Measurements from ENCODE around the gene ARMC3. TPM values are rescaled to one million over a fixed set of nuclear protein-coding genes. Genes with fewer than 3 reads are reported as not detected.

The ARMC3 gene
- polyA plus RNA-seq, 4 donors, result 0.03 TPM; not detected in 3

DNA sequence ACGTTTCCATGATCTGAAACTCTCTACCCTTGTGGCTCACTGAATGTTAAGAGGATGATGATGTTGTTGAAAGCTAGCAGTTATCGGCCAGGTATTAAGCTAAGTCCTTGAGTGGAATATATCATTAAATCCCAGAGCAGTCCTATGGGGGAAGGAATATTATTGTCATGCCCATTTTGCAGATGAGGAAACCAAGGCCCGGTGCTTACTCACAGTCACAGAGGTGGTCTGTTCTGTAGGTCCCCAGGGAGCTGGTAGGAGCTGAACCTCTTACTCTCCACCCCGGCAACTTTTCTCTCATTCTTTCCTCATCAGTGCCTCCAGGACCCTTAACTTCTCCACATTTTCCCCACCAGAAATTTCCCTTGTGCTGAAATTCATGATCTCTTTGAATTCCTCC lies 62.6 kb downstream of the ARMC3 start:
- H3K4me1 ChIP-seq (ENCODE audit: control insufficient read depth in 3 of 3, insufficient read depth in 2 of 3, low read depth in 1 of 3, low read length in 2 of 3), result no peaks in the 10 kb centered on the region
- WGBS, 3 donors, result 90 to 98% (median 91%) methylated on average over 4 of the region's 4 CpGs
- FAIRE-seq (no peak), DNase-seq (no peak)
- peaks cover 0 to 2% (median 2%) of the 10 kb centered on the region in 3 donors for H3K27me3 ChIP-seq (ENCODE audit: control insufficient read depth in 3 of 3, insufficient read depth in 3 of 3, low read length in 3 of 3)
- H3K4me3 ChIP-seq (ENCODE audit: low read depth in 1 of 3, low read length in 3 of 3), result no peak overlapping the region
- no peak overlapping the region for H3K27ac ChIP-seq (ENCODE audit: low read depth in 1 of 3, low read length in 2 of 3)
- no peaks in the 10 kb centered on the region for H3K36me3 ChIP-seq (ENCODE audit: control insufficient read depth in 3 of 3, insufficient read depth in 2 of 3, low read depth in 1 of 3, low read length in 3 of 3)
- no peaks in the 10 kb centered on the region for H3K9me3 ChIP-seq (ENCODE audit: control insufficient read depth in 2 of 2, insufficient read depth in 1 of 2, low read depth in 1 of 2, low read length in 1 of 2)

DNA sequence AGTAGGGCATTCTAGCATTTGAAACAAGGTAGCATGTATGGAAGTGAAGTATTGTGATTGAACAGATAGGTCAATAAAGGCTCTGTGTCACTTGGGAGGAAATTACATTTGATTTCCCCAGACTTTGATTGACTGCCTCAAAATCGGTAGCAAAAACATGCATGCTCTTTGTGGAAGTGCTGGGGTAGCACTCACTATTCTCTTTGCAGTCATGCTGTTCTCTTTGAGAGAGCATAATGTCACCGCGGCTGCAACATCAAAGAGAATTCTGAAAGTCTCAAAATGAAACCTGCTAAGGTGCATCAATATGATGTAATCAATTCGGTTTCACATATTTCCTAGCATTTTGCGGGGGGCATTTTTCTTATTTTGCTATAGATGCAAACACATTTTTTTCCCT lies 64.2 kb downstream of the ARMC3 start:
- 16 to 43% (median 20%) methylated on average over 5 of the region's 5 CpGs for WGBS, 3 donors
- no peak overlapping the region for H3K4me3 ChIP-seq (ENCODE audit: low read depth in 1 of 3, low read length in 3 of 3)
- FAIRE-seq, result no peak

DNA sequence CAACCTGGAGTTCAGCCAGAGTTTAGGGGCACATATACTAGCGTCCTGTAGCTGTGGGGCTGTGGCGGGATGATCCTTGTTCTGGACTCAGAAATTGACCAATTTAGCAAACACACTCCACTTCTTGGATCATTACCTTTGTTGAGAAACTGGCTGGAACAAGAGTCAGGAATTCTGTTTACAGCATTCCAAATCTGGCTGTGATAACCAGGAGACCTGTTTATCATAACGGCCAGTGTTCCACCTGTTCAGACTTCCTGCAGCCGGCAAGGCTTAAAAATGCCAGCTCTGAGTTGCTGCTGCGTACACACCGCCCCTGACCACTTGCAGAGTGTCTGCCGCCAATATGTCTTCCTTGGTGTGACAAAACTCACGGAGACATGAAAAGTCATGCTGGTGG lies 64.8 kb downstream of the ARMC3 start:
- DNase-seq (peak in 1 of 2 donors; percentile 4), FAIRE-seq (no peak)
- Histone ChIP-seq H3K4me3 (ENCODE audit: low read depth in 1 of 3, low read length in 3 of 3) (no peak overlapping the region), H3K9me3 (ENCODE audit: control insufficient read depth in 2 of 2, insufficient read depth in 1 of 2, low read depth in 1 of 2, low read length in 1 of 2) (no peaks in the 10 kb centered on the region), H3K27ac (ENCODE audit: low read depth in 1 of 3, low read length in 2 of 3) (no peak overlapping the region), H3K4me1 (ENCODE audit: control insufficient read depth in 3 of 3, insufficient read depth in 2 of 3, low read depth in 1 of 3, low read length in 2 of 3) (no peaks in the 10 kb centered on the region), H3K27me3 (ENCODE audit: control insufficient read depth in 3 of 3, insufficient read depth in 3 of 3, low read length in 3 of 3) (peaks cover 0 to 5% (median 2%) of the 10 kb centered on the region in 3 donors), H3K36me3 (ENCODE audit: control insufficient read depth in 3 of 3, insufficient read depth in 2 of 3, low read depth in 1 of 3, low read length in 3 of 3) (no peaks in the 10 kb centered on the region)
- 22 to 66% (median 37%) methylated on average over 8 of the region's 8 CpGs for WGBS, 3 donors

More for the DNA sequence above, 64.2 kb downstream of the ARMC3 start:
- Histone ChIP-seq H3K9me3 (ENCODE audit: control insufficient read depth in 2 of 2, insufficient read depth in 1 of 2, low read depth in 1 of 2, low read length in 1 of 2) (no peaks in the 10 kb centered on the region), H3K27ac (ENCODE audit: low read depth in 1 of 3, low read length in 2 of 3) (no peak overlapping the region), H3K4me1 (ENCODE audit: control insufficient read depth in 3 of 3, insufficient read depth in 2 of 3, low read depth in 1 of 3, low read length in 2 of 3) (no peaks in the 10 kb centered on the region), H3K27me3 (ENCODE audit: control insufficient read depth in 3 of 3, insufficient read depth in 3 of 3, low read length in 3 of 3) (peaks cover 0 to 5% (median 2%) of the 10 kb centered on the region in 3 donors), H3K36me3 (ENCODE audit: control insufficient read depth in 3 of 3, insufficient read depth in 2 of 3, low read depth in 1 of 3, low read length in 3 of 3) (no peaks in the 10 kb centered on the region)
- no peak for DNase-seq

DNA sequence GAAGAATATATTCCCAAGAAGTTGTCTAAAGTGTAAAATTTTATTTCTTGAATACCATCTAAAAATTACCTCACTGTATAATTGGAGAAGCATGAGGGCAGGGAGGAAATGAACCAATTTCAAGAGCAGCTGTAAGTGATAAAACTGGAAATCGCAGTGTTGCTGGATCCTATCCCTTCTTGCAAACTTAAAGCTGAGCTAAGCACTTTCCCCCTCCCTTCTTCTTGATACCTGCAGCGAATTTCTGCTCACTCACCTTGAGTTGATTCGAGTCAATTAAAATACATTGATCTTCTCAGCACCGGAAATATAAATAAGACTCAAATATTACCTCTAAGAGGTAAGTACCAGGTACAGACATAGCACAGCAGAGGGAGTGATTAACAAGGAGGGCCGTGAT lies 65.5 kb downstream of the ARMC3 start:
- Histone ChIP-seq H3K9me3 (ENCODE audit: control insufficient read depth in 2 of 2, insufficient read depth in 1 of 2, low read depth in 1 of 2, low read length in 1 of 2) (no peaks in the 10 kb centered on the region), H3K27ac (ENCODE audit: low read depth in 1 of 3, low read length in 2 of 3) (no peak overlapping the region), H3K4me1 (ENCODE audit: control insufficient read depth in 3 of 3, insufficient read depth in 2 of 3, low read depth in 1 of 3, low read length in 2 of 3) (no peaks in the 10 kb centered on the region), H3K27me3 (ENCODE audit: control insufficient read depth in 3 of 3, insufficient read depth in 3 of 3, low read length in 3 of 3) (peaks cover 0 to 5% (median 5%) of the 10 kb centered on the region in 3 donors), H3K36me3 (ENCODE audit: control insufficient read depth in 3 of 3, insufficient read depth in 2 of 3, low read depth in 1 of 3, low read length in 3 of 3) (no peaks in the 10 kb centered on the region), H3K4me3 (ENCODE audit: low read depth in 1 of 3, low read length in 3 of 3) (no peak overlapping the region)
- no peak for DNase-seq
- WGBS, 3 donors, result 83 to 87% (median 83%) methylated on average over 5 of the region's 5 CpGs
- no peak for FAIRE-seq

- DNase-seq (no peak), FAIRE-seq (no peak)
- Histone ChIP-seq H3K36me3 (ENCODE audit: control insufficient read depth in 3 of 3, insufficient read depth in 2 of 3, low read depth in 1 of 3, low read length in 3 of 3) (no peaks in the 10 kb centered on the region), H3K27me3 (ENCODE audit: control insufficient read depth in 3 of 3, insufficient read depth in 3 of 3, low read length in 3 of 3) (peaks cover 0 to 3% (median 3%) of the 10 kb centered on the region in 3 donors), H3K4me3 (ENCODE audit: low read depth in 1 of 3, low read length in 3 of 3) (no peak overlapping the region), H3K9me3 (ENCODE audit: control insufficient read depth in 2 of 2, insufficient read depth in 1 of 2, low read depth in 1 of 2, low read length in 1 of 2) (no peaks in the 10 kb centered on the region), H3K27ac (ENCODE audit: low read depth in 1 of 3, low read length in 2 of 3) (no peak overlapping the region), H3K4me1 (ENCODE audit: control insufficient read depth in 3 of 3, insufficient read depth in 2 of 3, low read depth in 1 of 3, low read length in 2 of 3) (no peaks in the 10 kb centered on the region)
- 32 to 39% (median 36%) methylated on average over 2 of the region's 2 CpGs for WGBS, 3 donors
These were observed 69.2 kb downstream of the ARMC3 start for GRCh38 chr10:22997096-22997495.

DNA sequence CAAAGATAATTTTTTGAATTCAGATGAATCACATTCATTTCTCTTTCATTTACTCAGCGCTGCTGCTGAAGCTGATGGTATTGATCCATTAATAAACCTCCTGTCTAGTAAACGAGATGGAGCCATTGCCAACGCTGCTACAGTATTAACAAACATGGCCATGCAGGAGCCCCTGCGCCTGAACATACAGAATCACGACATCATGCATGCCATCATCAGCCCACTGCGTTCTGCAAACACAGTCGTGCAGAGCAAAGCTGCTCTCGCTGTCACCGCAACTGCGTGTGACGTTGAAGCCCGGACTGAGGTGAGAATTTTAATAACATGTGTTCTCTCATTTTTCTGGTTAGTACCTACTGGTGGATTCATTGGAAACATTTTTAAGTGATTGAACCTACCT lies 70.2 kb downstream of the ARMC3 start:
- H3K4me3 ChIP-seq (ENCODE audit: low read depth in 1 of 3, low read length in 3 of 3), result no peak overlapping the region
- H3K27ac ChIP-seq (ENCODE audit: low read depth in 1 of 3, low read length in 2 of 3), result no peak overlapping the region
- no peaks in the 10 kb centered on the region for H3K9me3 ChIP-seq (ENCODE audit: control insufficient read depth in 2 of 2, insufficient read depth in 1 of 2, low read depth in 1 of 2, low read length in 1 of 2)
- no peak for DNase-seq
- no peak for FAIRE-seq
- H3K4me1 ChIP-seq (ENCODE audit: control insufficient read depth in 3 of 3, insufficient read depth in 2 of 3, low read depth in 1 of 3, low read length in 2 of 3), result no peaks in the 10 kb centered on the region
- H3K27me3 ChIP-seq (ENCODE audit: control insufficient read depth in 3 of 3, insufficient read depth in 3 of 3, low read length in 3 of 3), result peaks cover 0 to 3% (median 3%) of the 10 kb centered on the region in 3 donors
- 81 to 86% (median 84%) methylated on average over 12 of the region's 12 CpGs for WGBS, 3 donors
- H3K36me3 ChIP-seq (ENCODE audit: control insufficient read depth in 3 of 3, insufficient read depth in 2 of 3, low read depth in 1 of 3, low read length in 3 of 3), result no peaks in the 10 kb centered on the region

GRCh38 chr10:22999942-23000341 lies 72.1 kb downstream of the ARMC3 start:
- H3K4me1 ChIP-seq (ENCODE audit: control insufficient read depth in 3 of 3, insufficient read depth in 2 of 3, low read depth in 1 of 3, low read length in 2 of 3), result no peaks in the 10 kb centered on the region
- no peaks in the 10 kb centered on the region for H3K36me3 ChIP-seq (ENCODE audit: control insufficient read depth in 3 of 3, insufficient read depth in 2 of 3, low read depth in 1 of 3, low read length in 3 of 3)
- H3K27me3 ChIP-seq (ENCODE audit: control insufficient read depth in 3 of 3, insufficient read depth in 3 of 3, low read length in 3 of 3), result peaks cover 0 to 3% (median 3%) of the 10 kb centered on the region in 3 donors
- DNase-seq (no peak), FAIRE-seq (no peak)
- H3K4me3 ChIP-seq (ENCODE audit: low read depth in 1 of 3, low read length in 3 of 3), result no peak overlapping the region
- H3K9me3 ChIP-seq (ENCODE audit: control insufficient read depth in 2 of 2, insufficient read depth in 1 of 2, low read depth in 1 of 2, low read length in 1 of 2), result no peaks in the 10 kb centered on the region
- WGBS, 3 donors, result 41 to 53% (median 46%) methylated on average over 2 of the region's 2 CpGs
- no peak overlapping the region for H3K27ac ChIP-seq (ENCODE audit: low read depth in 1 of 3, low read length in 2 of 3)

DNA sequence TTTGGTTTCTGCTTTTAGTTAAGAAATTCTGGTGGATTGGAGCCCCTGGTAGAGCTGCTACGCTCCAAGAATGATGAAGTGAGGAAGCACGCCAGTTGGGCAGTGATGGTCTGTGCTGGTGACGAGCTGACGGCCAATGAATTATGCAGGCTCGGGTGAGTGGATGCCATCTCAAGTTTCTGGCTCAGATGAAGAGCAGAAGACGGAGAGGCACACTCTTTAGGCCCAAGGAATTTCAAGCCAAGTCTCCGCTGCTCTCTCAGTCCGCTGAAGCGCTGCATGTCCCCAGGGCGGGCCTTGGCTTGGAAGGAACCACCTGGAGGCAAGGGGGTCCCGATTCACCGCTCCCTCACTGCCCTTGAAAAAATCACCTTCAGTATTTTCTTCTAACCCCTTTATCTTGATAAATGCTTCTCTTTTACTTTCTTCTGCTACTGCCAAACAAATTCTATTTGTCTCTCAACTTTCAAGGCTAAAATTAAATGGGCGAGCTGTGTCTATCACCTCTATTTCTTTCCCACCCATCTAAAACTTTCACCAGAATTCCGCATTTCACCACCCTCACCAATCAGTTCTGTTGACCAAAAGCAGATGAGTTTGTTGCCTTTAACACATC lies 74.2 kb downstream of the ARMC3 start:
- Histone ChIP-seq H3K9me3 (ENCODE audit: control insufficient read depth in 2 of 2, insufficient read depth in 1 of 2, low read depth in 1 of 2, low read length in 1 of 2) (no peaks in the 10 kb centered on the region), H3K4me1 (ENCODE audit: control insufficient read depth in 3 of 3, insufficient read depth in 2 of 3, low read depth in 1 of 3, low read length in 2 of 3) (no peaks in the 10 kb centered on the region), H3K27ac (ENCODE audit: low read depth in 1 of 3, low read length in 2 of 3) (no peak overlapping the region), H3K36me3 (ENCODE audit: control insufficient read depth in 3 of 3, insufficient read depth in 2 of 3, low read depth in 1 of 3, low read length in 3 of 3) (no peaks in the 10 kb centered on the region), H3K4me3 (ENCODE audit: low read depth in 1 of 3, low read length in 3 of 3) (no peak overlapping the region), H3K27me3 (ENCODE audit: control insufficient read depth in 3 of 3, insufficient read depth in 3 of 3, low read length in 3 of 3) (peaks cover 0 to 3% (median 2%) of the 10 kb centered on the region in 3 donors)
- FAIRE-seq (no peak), DNase-seq (no peak)
- 88 to 92% (median 90%) methylated on average over 14 of the region's 14 CpGs for WGBS, 3 donors

DNA sequence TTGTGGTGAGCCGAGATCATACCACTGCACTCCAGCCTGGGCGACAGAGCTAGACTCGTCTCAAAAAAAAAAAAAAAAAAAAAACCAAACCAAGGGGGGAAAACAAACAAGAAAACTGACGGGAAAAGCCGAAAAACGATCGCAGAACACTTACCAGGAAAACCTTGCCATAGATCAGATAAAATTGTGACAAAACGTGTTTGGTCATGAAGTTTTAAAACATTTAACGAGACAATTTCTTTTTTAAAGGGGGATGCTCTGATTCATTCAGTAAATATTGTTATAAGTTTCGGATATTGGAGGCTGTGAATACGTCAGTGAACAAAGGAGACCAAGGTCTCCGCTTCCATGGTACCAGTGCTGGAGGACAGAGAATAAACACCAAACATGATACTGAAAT lies 77.3 kb downstream of the ARMC3 start:
- FAIRE-seq (no peak), DNase-seq (no peak)
- no peak overlapping the region for H3K27ac ChIP-seq (ENCODE audit: low read depth in 1 of 3, low read length in 2 of 3)
- no peaks in the 10 kb centered on the region for H3K9me3 ChIP-seq (ENCODE audit: control insufficient read depth in 2 of 2, insufficient read depth in 1 of 2, low read depth in 1 of 2, low read length in 1 of 2)
- no peaks in the 10 kb centered on the region for H3K4me1 ChIP-seq (ENCODE audit: control insufficient read depth in 3 of 3, insufficient read depth in 2 of 3, low read depth in 1 of 3, low read length in 2 of 3)
- H3K36me3 ChIP-seq (ENCODE audit: control insufficient read depth in 3 of 3, insufficient read depth in 2 of 3, low read depth in 1 of 3, low read length in 3 of 3), result no peaks in the 10 kb centered on the region
- H3K4me3 ChIP-seq (ENCODE audit: low read depth in 1 of 3, low read length in 3 of 3), result no peak overlapping the region
- H3K27me3 ChIP-seq (ENCODE audit: control insufficient read depth in 3 of 3, insufficient read depth in 3 of 3, low read length in 3 of 3), result peaks cover 0 to 2% (median 0%) of the 10 kb centered on the region in 3 donors
- WGBS, 3 donors, result 89 to 93% (median 91%) methylated on average over 12 of the region's 12 CpGs

Data from small intestine (tissue), 7 donors.